Thyroid gland (tissue), 4 donors: Measurements from ENCODE around the gene MRPL32. TPM values are rescaled to one million over a fixed set of nuclear protein-coding genes. Genes with fewer than 3 reads are reported as not detected.
A peak's percentile ranks its signal among the peaks of the same experiment; 100 is the strongest.

Source experiments
- DNase-seq, 2 donors: peaks; one replicate each; pipeline ENCODE4 v3.0.0-alpha.2; 2019
- H3K27ac ChIP-seq, 3 donors: fragments of 200-600 bp; sonication (generic); 1 replicate in 2 of 3; 2 replicates in 1 of 3; pipeline ENCODE4 v1.5.1; 2016 to 2019; ENCODE audit warnings: mild to moderate bottlenecking in 1 of 3, moderate library complexity in 1 of 3
- H3K27me3 ChIP-seq: fragments of 200-600 bp; sonication (generic); one replicate; pipeline ENCODE4 v1.5.1; 2019
- H3K36me3 ChIP-seq, 2 donors: fragments of 200-600 bp; sonication (generic); one replicate each; pipeline ENCODE4 v1.5.1; 2016 to 2019
- H3K4me1 ChIP-seq, 2 donors: fragments of 200-600 bp; sonication (generic); one replicate each; pipeline ENCODE4 v1.5.1; 2017 to 2019
- H3K4me3 ChIP-seq, 3 donors: fragments of 200-600 bp; sonication (generic); replicated peaks in 1 of 3; 1 replicate in 2 of 3; 2 replicates in 1 of 3; pipeline ENCODE4 v1.5.1; 2016; ENCODE audit warnings: mild to moderate bottlenecking in 1 of 3
- H3K9me3 ChIP-seq: fragments of 200-600 bp; sonication (generic); one replicate; pipeline ENCODE4 v1.5.1; 2017
- CTCF ChIP-seq, 6 experiments: fragments of 200-600 bp in 3 of 6; fragments of 450-650 bp in 3 of 6; sonication (generic) in 3 of 6; IDR thresholded peaks; one replicate each; pipeline ENCODE4 v1.5.1; 2016 to 2019; ENCODE audit warnings: antibody characterized with exemption in 6 of 6, mild to moderate bottlenecking in 2 of 6, inconsistent platforms in 1 of 6, moderate library complexity in 1 of 6
- POLR2A ChIP-seq, 2 donors: fragments of 450-650 bp; IDR thresholded peaks; one replicate each; pipeline ENCODE4 v1.6.1; 2017; ENCODE audit warnings: antibody characterized with exemption in 2 of 2, mild to moderate bottlenecking in 2 of 2, moderate library complexity in 1 of 2
- WGBS, 2 donors: methylation state at CpG; one replicate each; pipeline ENCODE4 v1.1.5; 2017; 5-methylcytosine and 5-hydroxymethylcytosine counted together
- intact Hi-C: fragments of 100-400 bp; cut with DNase I; formaldehyde crosslinking; loops from one replicate; pipeline ENCODE4 v1.15.1; 2023
- total RNA-seq, 4 donors: library from RNA; depleted of rRNA; stranded (reverse); fragments of >200 nt; gene quantifications; one replicate each; pipeline ENCODE4 v1.2.3, GENCODE V29; 2016

Gene MRPL32
- total RNA-seq, 4 donors from 2014 or later, result 49.4 to 68.7 (median 56.9) TPM

- Histone ChIP-seq H3K4me1 (peaks cover 14 to 18% of the 10 kb centered on the region in 2 donors), H3K36me3 (no peaks in the 10 kb centered on the region), H3K27ac (no peak overlapping the region), H3K9me3 (no peaks in the 10 kb centered on the region), H3K27me3 (no peaks in the 10 kb centered on the region), H3K4me3 (no peak overlapping the region)
- 94 to 98% methylated on average over 2 of the region's 2 CpGs for WGBS, 2 donors
- TF ChIP-seq POLR2A (IDR thresholded peaks at IDR 0.05) (no peak), CTCF (IDR thresholded peaks at IDR 0.05) (no peak)
- no peak for DNase-seq
- intact Hi-C loops, result no loop called here
Measured at GRCh38 chr7:42910306-42910705, 21.9 kb upstream of the MRPL32 start.

GRCh38 chr7:42911454-42912447 is 20.4 kb upstream of the MRPL32 start, which contains the start of gene C7orf25:
Gene C7orf25, minus strand, starts transcription at chr7:42912070. Its CDS starts 1,170 bp downstream, at chr7:42910900.
- Histone ChIP-seq H3K36me3 (peaks cover 0 to under 1% of the 10 kb centered on the region in 2 donors), H3K4me3 (peak within 1 kb of the TSS; percentile 59 to 87 (median 68)), H3K9me3 (no peaks in the 10 kb centered on the region), H3K4me1 (peaks cover 14 to 22% of the 10 kb centered on the region in 2 donors), H3K27me3 (no peaks in the 10 kb centered on the region), H3K27ac (peak within 1 kb of the TSS; percentile 27 to 77 (median 69))
- WGBS, 2 donors, result 1% methylated on average over 24 to 28 of the region's 95 CpGs
- DNase-seq, result peak; percentile 97 to 98
- peak in 1 of 2 donors; percentile 64 for TF ChIP-seq POLR2A (IDR thresholded peaks at IDR 0.05)
- peak in 1 of 6 experiments; percentile 4 for TF ChIP-seq CTCF (IDR thresholded peaks at IDR 0.05)
- intact Hi-C loops, result no loop called here

GRCh38 chr7:42913591-42913990 is 18.6 kb upstream of the MRPL32 start:
- H3K27me3 ChIP-seq, result no peaks in the 10 kb centered on the region
- 75 to 76% methylated on average over 2 of the region's 2 CpGs for WGBS, 2 donors
- H3K4me3 ChIP-seq, result no peak overlapping the region
- no peak for TF ChIP-seq CTCF (IDR thresholded peaks at IDR 0.05)
- no peak for TF ChIP-seq POLR2A (IDR thresholded peaks at IDR 0.05)
- DNase-seq, result no peak
- H3K4me1 ChIP-seq, result peaks cover 14 to 22% of the 10 kb centered on the region in 2 donors
- no peak overlapping the region for H3K27ac ChIP-seq
- H3K36me3 ChIP-seq, result peaks cover 10 to 12% of the 10 kb centered on the region in 2 donors
- intact Hi-C loops, result no loop called here
- H3K9me3 ChIP-seq, result no peaks in the 10 kb centered on the region

- 77 to 79% methylated on average over 6 of the region's 6 CpGs for WGBS, 2 donors
- peaks cover 14 to 22% of the 10 kb centered on the region in 2 donors for H3K4me1 ChIP-seq
- intact Hi-C loops, result no loop called here
- no peak overlapping the region for H3K4me3 ChIP-seq
- H3K9me3 ChIP-seq, result no peaks in the 10 kb centered on the region
- H3K27me3 ChIP-seq, result no peaks in the 10 kb centered on the region
- TF ChIP-seq CTCF (IDR thresholded peaks at IDR 0.05) (no peak), POLR2A (IDR thresholded peaks at IDR 0.05) (no peak)
- DNase-seq, result no peak
- H3K36me3 ChIP-seq, result peaks cover 10 to 14% of the 10 kb centered on the region in 2 donors
- no peak overlapping the region for H3K27ac ChIP-seq
Measured at GRCh38 chr7:42914009-42914408, 18.2 kb upstream of the MRPL32 start.
